GM12878 (cell line): ENCODE results near the gene TSHZ1.

Experiments
- BCLAF1 ChIP-seq: fragments of 450-650 bp; IDR thresholded peaks from 2 replicates; pipeline ENCODE4 v1.6.1; 2017; ENCODE audit warnings: antibody characterized with exemption, mild to moderate bottlenecking, moderate library complexity
- CTCF ChIP-seq, 3 experiments: IDR thresholded peaks in 2 of 3; conservative IDR thresholded peaks in 1 of 3; 2 replicates each; pipeline ENCODE4 v1.5.1; 2011; ENCODE audit warnings: low read depth in 3 of 3, low read length in 3 of 3, mild to moderate bottlenecking in 3 of 3, control low read depth in 2 of 3, moderate library complexity in 2 of 3, inconsistent platforms in 1 of 3, mixed read lengths in 1 of 3; ENCODE audit not compliant: control insufficient read depth in 2 of 3, insufficient read depth in 1 of 3; ENCODE audit errors: extremely low read depth in 1 of 3
- JUND ChIP-seq: IDR thresholded peaks from 2 replicates; pipeline ENCODE4 v1.6.1; 2012; ENCODE audit warnings: low read depth, mild to moderate bottlenecking, low read length, improper control_type of control experiment, moderate library complexity
- KDM1A ChIP-seq: fragments of 200-600 bp; sonication (generic); IDR thresholded peaks from 2 replicates; pipeline ENCODE4 v1.6.1; 2016; ENCODE audit warnings: borderline replicate concordance
- NFYB ChIP-seq: IDR thresholded peaks from 2 replicates; pipeline ENCODE4 v1.6.1; 2011; ENCODE audit warnings: low read depth, mild to moderate bottlenecking, low read length, improper control_type of control experiment, moderate library complexity; ENCODE audit not compliant: insufficient read depth
- PRDM15 ChIP-seq: fragments of 450-650 bp; formaldehyde crosslinking; IDR thresholded peaks from 2 replicates; pipeline ENCODE4 v1.4.0; 2020; ENCODE audit warnings: mild to moderate bottlenecking, moderate library complexity
- RAD21 ChIP-seq: IDR thresholded peaks from 2 replicates; pipeline ENCODE4 v1.6.1; 2011; ENCODE audit warnings: mild to moderate bottlenecking, low read depth, low read length, moderate library complexity; ENCODE audit not compliant: insufficient read depth
- RBBP5 ChIP-seq: fragments of 200-600 bp; sonication (generic); conservative IDR thresholded peaks from 2 replicates; pipeline ENCODE4 v1.6.1; 2016
- REST ChIP-seq: IDR thresholded peaks from 2 replicates; pipeline ENCODE4 v1.6.1; 2012; ENCODE audit warnings: mild to moderate bottlenecking, low read depth, low read length
- SIN3A ChIP-seq: IDR thresholded peaks from 2 replicates; pipeline ENCODE4 v1.6.1; 2012; ENCODE audit warnings: low read depth, low read length, improper control_type of control experiment
- ZBTB40 ChIP-seq: fragments of 450-650 bp; IDR thresholded peaks from 2 replicates; pipeline ENCODE4 v1.6.1; 2016; ENCODE audit warnings: mild to moderate bottlenecking, moderate library complexity, borderline replicate concordance

GRCh38 chr18:75164479-75164878 lies 46.1 kb upstream of the TSHZ1 start:
- no peak for TF ChIP-seq RBBP5
- no peak for TF ChIP-seq REST
- no peak for TF ChIP-seq RAD21
- TF ChIP-seq PRDM15 = no peak
- no peak for TF ChIP-seq JUND
- no peak for TF ChIP-seq NFYB
- no peak for TF ChIP-seq KDM1A
- TF ChIP-seq SIN3A = no peak
- TF ChIP-seq ZBTB40 = no peak
- TF ChIP-seq CTCF (IDR thresholded peaks at IDR 0.05 in 2 of 3, conservative IDR thresholded peaks at IDR 0.05 in 1 of 3; ENCODE audit: control insufficient read depth in 2 of 3, extremely low read depth in 1 of 3, insufficient read depth in 1 of 3, low read depth in 3 of 3, low read length in 3 of 3) = no peak
- TF ChIP-seq BCLAF1 = no peak
